PC-9 (cell line): ENCODE measurements around the gene NSMCE1. TPM values are rescaled to one million over a fixed set of nuclear protein-coding genes. Genes with fewer than 3 reads are reported as not detected.

ENCODE experiments used
- BruUV-seq: library from RNA; stranded (reverse); fragments of 400-500 nt; replicated peaks from 2 replicates; lab custom pipeline; 2021; lab: Mats Ljungman, UMichigan
- CTCF ChIA-PET: fragments of 300-600 bp; sonication (Branson Sonifier 250); formaldehyde crosslinking; loops from one replicate; lab custom pipeline; 2022; ENCODE audit warnings: antibody characterized with exemption; lab: Charles Lee
- POLR2A ChIA-PET: fragments of 300-600 bp; sonication (Branson Sonifier 250); formaldehyde crosslinking; loops from one replicate; lab custom pipeline; 2022; ENCODE audit warnings: antibody characterized with exemption; ENCODE audit not compliant: unreplicated experiment; lab: Charles Lee
- DNase-seq, 2 experiments: peaks; one replicate each; pipeline versions ENCODE4 v3.0.0 to v3.0.0-alpha.2; 2015 to 2022; ENCODE audit warnings: mixed read lengths in 1 of 2
- H2AFZ ChIP-seq: fragments of 200-600 bp; sonication (generic); 2 replicates; pipeline ENCODE4 v1.8.1; 2017; ENCODE audit warnings: antibody characterized with exemption
- H3F3A ChIP-seq: fragments of 200-600 bp; sonication (generic); 2 replicates; pipeline ENCODE4 v1.8.1; 2017; ENCODE audit warnings: antibody characterized with exemption, mild to moderate bottlenecking, low read depth; ENCODE audit not compliant: insufficient read depth
- H3K27ac ChIP-seq: fragments of 200-600 bp; sonication (generic); 2 replicates; pipeline ENCODE4 v1.6.1; 2016; ENCODE audit warnings: mixed run types
- H3K27me3 ChIP-seq: fragments of 200-600 bp; sonication (generic); 2 replicates; pipeline ENCODE4 v1.6.1; 2016; ENCODE audit warnings: low read depth, mixed run types; ENCODE audit not compliant: insufficient read depth
- H3K36me3 ChIP-seq: fragments of 200-600 bp; sonication (generic); 2 replicates; pipeline ENCODE4 v1.6.1; 2016; ENCODE audit warnings: low read depth, mixed run types
- H3K4me1 ChIP-seq: fragments of 200-600 bp; sonication (generic); replicated peaks from 2 replicates; pipeline ENCODE4 v1.6.1; 2016; ENCODE audit warnings: mixed run types; ENCODE audit not compliant: insufficient read depth
- H3K4me2 ChIP-seq: fragments of 200-600 bp; sonication (generic); 2 replicates; pipeline ENCODE4 v1.6.1; 2017; ENCODE audit warnings: mixed run types
- H3K4me3 ChIP-seq: fragments of 200-600 bp; sonication (generic); 2 replicates; pipeline ENCODE4 v1.6.1; 2016; ENCODE audit warnings: mixed run types
- H3K79me2 ChIP-seq: fragments of 200-600 bp; sonication (generic); 2 replicates; pipeline ENCODE4 v1.6.1; 2017; ENCODE audit warnings: low read depth, mixed run types
- H3K9me2 ChIP-seq: fragments of 200-600 bp; sonication (generic); 2 replicates; pipeline ENCODE4 v1.8.1; 2017; ENCODE audit warnings: mild to moderate bottlenecking; ENCODE audit not compliant: insufficient read depth
- H3K9me3 ChIP-seq: fragments of 200-600 bp; sonication (generic); 2 replicates; pipeline ENCODE4 v1.8.1; 2016; ENCODE audit warnings: low read depth; ENCODE audit not compliant: insufficient read depth
- H4K20me1 ChIP-seq: fragments of 200-600 bp; sonication (generic); 2 replicates; pipeline ENCODE4 v1.8.1; 2017; ENCODE audit not compliant: insufficient read depth
- EZH2 ChIP-seq: fragments of 200-600 bp; sonication (generic); IDR thresholded peaks from 2 replicates; pipeline ENCODE4 v1.8.0; 2017; ENCODE audit warnings: antibody characterized with exemption, low read depth
- intact Hi-C: fragments of 100-400 bp; cut with micrococcal nuclease; formaldehyde crosslinking; loops from one replicate; pipeline ENCODE4 v1.10.0; 2022; ENCODE audit not compliant: unreplicated experiment
- total RNA-seq: library from RNA; stranded (reverse); gene quantifications from 2 replicates; pipeline ENCODE4 v1.2.3, GENCODE V29; 2021
- TF ChIP-seq, protein P1 (sequence below): fragments of 200-600 bp; sonication (generic); conservative IDR thresholded peaks from 2 replicates; pipeline ENCODE4 v1.6.1; 2017; ENCODE audit warnings: mixed run types, antibody characterized with exemption, mild to moderate bottlenecking, moderate library complexity

The NSMCE1 gene
- total RNA-seq, 1 experiment from 2014 or later: 114 TPM

DNA sequence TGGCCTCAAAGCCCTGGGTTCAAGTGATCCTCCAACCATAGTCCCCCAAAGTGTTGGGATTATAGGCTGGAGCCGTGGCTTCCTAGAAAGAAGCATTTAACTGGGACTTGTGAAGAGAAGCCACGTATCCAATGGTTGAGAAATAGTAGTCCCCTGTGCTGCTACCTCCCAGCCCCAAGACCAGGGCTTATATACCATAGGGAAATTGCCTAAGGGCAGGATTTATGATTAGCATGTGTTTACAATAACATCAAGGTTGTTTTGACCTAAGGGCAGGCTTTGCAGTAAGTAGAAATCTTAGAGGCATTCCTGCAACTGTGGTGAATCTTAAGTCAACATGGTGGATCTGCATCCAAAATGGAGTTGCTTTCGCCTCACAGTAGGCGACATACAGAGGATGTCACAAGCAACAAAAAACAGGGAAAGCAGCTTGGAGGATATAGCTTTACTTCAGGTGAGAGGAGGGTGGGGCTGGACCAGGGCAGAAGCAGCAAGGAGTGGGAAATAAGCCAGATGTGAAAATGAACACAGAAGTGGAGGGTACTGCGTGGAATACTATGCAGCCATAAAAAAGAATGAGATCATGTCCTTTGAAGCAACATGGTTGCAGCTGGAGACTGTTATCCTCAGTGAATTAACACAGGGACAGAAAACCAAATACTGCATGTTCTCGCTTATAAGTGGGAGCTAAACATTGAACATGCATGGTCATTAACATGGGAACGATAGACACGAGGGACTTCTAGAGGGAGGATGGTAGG, 18.7 kb upstream of the NSMCE1 start:
- Histone ChIP-seq H3K27me3 (no peaks in the 10 kb centered on the region), H2AFZ (no peak overlapping the region), H3K4me3 (no peak overlapping the region), H3K9me3 (0 out of 2 replicates have a peak, but pooled peaks cover 3% of the 10 kb centered on the region), H3K4me2 (peak overlapping the region; percentile 35; the same call in 1 of the 2 replicates), H3F3A (peaks cover 18% of the 10 kb centered on the region; the same call in 1 of the 2 replicates), H4K20me1 (no peaks in the 10 kb centered on the region), H3K4me1 (peaks cover 20% of the 10 kb centered on the region), H3K36me3 (no peaks in the 10 kb centered on the region), H3K27ac (peak overlapping the region; percentile 60), H3K79me2 (no peaks in the 10 kb centered on the region), H3K9me2 (no peaks in the 10 kb centered on the region)
- ChIA-PET POLR2A (no interaction called here), CTCF (no interaction called here)
- no TSS peak for BruUV-seq
- TF ChIP-seq EZH2: no peak
- TF ChIP-seq, protein P1, sequence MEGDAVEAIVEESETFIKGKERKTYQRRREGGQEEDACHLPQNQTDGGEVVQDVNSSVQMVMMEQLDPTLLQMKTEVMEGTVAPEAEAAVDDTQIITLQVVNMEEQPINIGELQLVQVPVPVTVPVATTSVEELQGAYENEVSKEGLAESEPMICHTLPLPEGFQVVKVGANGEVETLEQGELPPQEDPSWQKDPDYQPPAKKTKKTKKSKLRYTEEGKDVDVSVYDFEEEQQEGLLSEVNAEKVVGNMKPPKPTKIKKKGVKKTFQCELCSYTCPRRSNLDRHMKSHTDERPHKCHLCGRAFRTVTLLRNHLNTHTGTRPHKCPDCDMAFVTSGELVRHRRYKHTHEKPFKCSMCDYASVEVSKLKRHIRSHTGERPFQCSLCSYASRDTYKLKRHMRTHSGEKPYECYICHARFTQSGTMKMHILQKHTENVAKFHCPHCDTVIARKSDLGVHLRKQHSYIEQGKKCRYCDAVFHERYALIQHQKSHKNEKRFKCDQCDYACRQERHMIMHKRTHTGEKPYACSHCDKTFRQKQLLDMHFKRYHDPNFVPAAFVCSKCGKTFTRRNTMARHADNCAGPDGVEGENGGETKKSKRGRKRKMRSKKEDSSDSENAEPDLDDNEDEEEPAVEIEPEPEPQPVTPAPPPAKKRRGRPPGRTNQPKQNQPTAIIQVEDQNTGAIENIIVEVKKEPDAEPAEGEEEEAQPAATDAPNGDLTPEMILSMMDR: no peak
- DNase-seq: no peak
- intact Hi-C loops: no loop called here

DNA sequence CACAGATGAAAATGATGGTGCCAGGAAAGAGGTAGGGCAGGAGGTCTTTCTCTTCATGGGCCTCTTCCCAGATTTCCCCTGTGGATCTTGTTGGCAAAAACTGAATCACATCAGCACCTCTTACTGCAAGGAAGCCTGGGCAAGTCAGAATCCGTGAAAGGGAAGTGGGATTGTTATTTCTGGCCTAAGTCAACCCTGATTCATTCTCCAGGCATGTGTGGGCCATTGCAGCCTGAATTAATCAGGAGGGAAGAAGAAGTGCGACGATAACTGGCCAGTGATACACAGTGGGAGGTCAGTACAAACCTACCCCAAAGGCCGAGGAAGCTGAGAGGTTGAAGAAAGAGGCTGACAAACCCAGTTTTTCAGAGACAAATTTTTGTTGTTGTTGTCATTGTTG, 17.9 kb upstream of the NSMCE1 start:
- Histone ChIP-seq H3F3A (peaks cover 18% of the 10 kb centered on the region; the same call in 1 of the 2 replicates), H3K36me3 (no peaks in the 10 kb centered on the region), H3K27me3 (no peaks in the 10 kb centered on the region), H3K9me2 (no peaks in the 10 kb centered on the region), H3K9me3 (0 out of 2 replicates have a peak, but pooled peaks cover 3% of the 10 kb centered on the region), H2AFZ (no peak overlapping the region; the same call in 1 of the 2 replicates), H3K4me3 (no peak overlapping the region), H3K4me2 (peak overlapping the region; percentile 35), H3K4me1 (peaks cover 20% of the 10 kb centered on the region), H3K27ac (peak overlapping the region; percentile 60), H4K20me1 (no peaks in the 10 kb centered on the region), H3K79me2 (no peaks in the 10 kb centered on the region)
- BruUV-seq: no TSS peak
- TF ChIP-seq, protein P1: no peak
- no peak for TF ChIP-seq EZH2
- DNase-seq: peak; percentile 58 to 88
- CTCF ChIA-PET: no interaction called here
- intact Hi-C loops: loop anchor here (1.0 kb wide), 1 partner anchor 18 kb away; the partner anchor contains the start of gene NSMCE1
- POLR2A ChIA-PET: interaction anchor here (0.6 kb wide), 1 partner anchor 93 kb away, joined by 8 read pairs; no protein-coding TSS in a partner anchor

DNA sequence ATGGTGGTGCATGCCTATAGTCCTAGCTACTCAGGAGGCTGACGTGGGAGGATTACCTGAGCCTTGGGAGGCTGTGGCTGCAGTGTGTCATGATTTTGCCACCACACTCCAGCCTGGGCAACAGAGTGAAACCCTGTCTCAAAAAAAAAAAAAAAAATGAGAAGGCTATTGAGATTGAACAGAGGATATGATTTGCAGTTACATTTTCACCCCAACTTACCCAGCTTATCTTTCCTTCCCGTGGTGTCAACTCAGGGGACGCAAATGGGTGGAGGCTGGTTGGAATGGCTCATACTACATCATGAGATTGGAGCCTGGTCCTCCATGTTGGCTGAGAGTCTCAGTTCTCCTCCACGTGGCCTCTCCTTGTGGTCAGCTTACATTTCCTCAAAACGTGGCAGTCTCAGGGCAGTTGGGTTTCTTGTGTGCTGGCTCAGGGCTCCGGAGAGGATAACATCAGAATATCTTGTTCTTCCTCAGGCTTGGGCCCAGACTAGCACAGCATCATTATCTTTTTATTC, 17.2 kb upstream of the NSMCE1 start:
- CTCF ChIA-PET: interaction anchor here (1.0 kb wide), 1 partner anchor 51 kb away, joined by 5 read pairs; no protein-coding TSS in a partner anchor
- Histone ChIP-seq H3K4me2 (peak overlapping the region; percentile 35), H3K4me1 (peaks cover 20% of the 10 kb centered on the region), H4K20me1 (no peaks in the 10 kb centered on the region), H3K9me2 (no peaks in the 10 kb centered on the region), H3K36me3 (no peaks in the 10 kb centered on the region), H3K79me2 (no peaks in the 10 kb centered on the region), H3K4me3 (no peak overlapping the region), H3K9me3 (0 out of 2 replicates have a peak, but pooled peaks cover 3% of the 10 kb centered on the region), H3F3A (peaks cover 18% of the 10 kb centered on the region; the same call in 1 of the 2 replicates), H3K27me3 (no peaks in the 10 kb centered on the region), H3K27ac (peak overlapping the region; percentile 60), H2AFZ (no peak overlapping the region; the same call in 1 of the 2 replicates)
- no peak for DNase-seq
- intact Hi-C loops: loop anchor here (1.0 kb wide), 1 partner anchor 17 kb away; the partner anchor contains the start of gene NSMCE1
- BruUV-seq: no TSS peak
- POLR2A ChIA-PET: no interaction called here
- no peak for TF ChIP-seq EZH2
- TF ChIP-seq, protein P1: no peak
